Hepatocyte (in vitro differentiated cells): ENCODE measurements around the gene UBE2I. TPM values are rescaled to one million over a fixed set of nuclear protein-coding genes. Genes with fewer than 3 reads are reported as not detected.

Experiments
- DNase-seq: peaks from one replicate; pipeline ENCODE4 v3.0.0-alpha.2; 2016; ENCODE audit warnings: low spot score
- H2AFZ ChIP-seq: fragments of 200-600 bp; sonication (generic); 2 replicates; pipeline ENCODE4 v1.6.0; 2016; ENCODE audit warnings: antibody characterized with exemption, mild to moderate bottlenecking
- H3K27ac ChIP-seq: fragments of 200-600 bp; sonication (generic); 2 replicates; pipeline ENCODE4 v1.5.1; 2016; ENCODE audit warnings: mild to moderate bottlenecking
- H3K27me3 ChIP-seq: fragments of 200-600 bp; sonication (generic); 2 replicates; pipeline ENCODE4 v1.6.1; 2016
- H3K36me3 ChIP-seq: fragments of 200-600 bp; sonication (generic); replicated peaks from 2 replicates; pipeline ENCODE4 v1.5.1; 2016; ENCODE audit warnings: low read depth; ENCODE audit not compliant: insufficient read depth
- H3K4me1 ChIP-seq: fragments of 200-600 bp; sonication (generic); 2 replicates; pipeline ENCODE4 v1.5.1; 2016; ENCODE audit warnings: mild to moderate bottlenecking, moderate library complexity; ENCODE audit not compliant: insufficient read depth
- H3K4me2 ChIP-seq: fragments of 200-600 bp; sonication (generic); 2 replicates; pipeline ENCODE4 v1.6.0; 2016
- H3K4me3 ChIP-seq: fragments of 200-600 bp; sonication (generic); 2 replicates; pipeline ENCODE4 v1.5.1; 2016; ENCODE audit warnings: mild to moderate bottlenecking
- H3K79me2 ChIP-seq: fragments of 200-600 bp; sonication (generic); 2 replicates; pipeline ENCODE4 v1.6.0; 2017; ENCODE audit warnings: mild to moderate bottlenecking
- H3K9me2 ChIP-seq: fragments of 200-600 bp; sonication (generic); replicated peaks from 2 replicates; pipeline ENCODE4 v1.6.0; 2017; ENCODE audit warnings: mild to moderate bottlenecking; ENCODE audit not compliant: insufficient read depth
- H3K9me3 ChIP-seq: fragments of 200-600 bp; sonication (generic); 2 replicates; pipeline ENCODE4 v1.5.1; 2016; ENCODE audit warnings: low read depth, mild to moderate bottlenecking
- H4K20me1 ChIP-seq: fragments of 200-600 bp; sonication (generic); 2 replicates; pipeline ENCODE4 v1.6.0; 2016; ENCODE audit warnings: mild to moderate bottlenecking; ENCODE audit not compliant: insufficient read depth, poor library complexity, severe bottlenecking
- CTCF ChIP-seq: fragments of 200-600 bp; sonication (generic); IDR thresholded peaks from 2 replicates; pipeline ENCODE4 v1.5.1; 2016; ENCODE audit warnings: antibody characterized with exemption, mild to moderate bottlenecking; ENCODE audit not compliant: poor library complexity
- EZH2 ChIP-seq: fragments of 200-600 bp; sonication (generic); IDR thresholded peaks from 2 replicates; pipeline ENCODE4 v1.6.1; 2016; ENCODE audit warnings: antibody characterized with exemption, mild to moderate bottlenecking, borderline replicate concordance
- EZH2phosphoT487 ChIP-seq: fragments of 200-600 bp; sonication (generic); IDR thresholded peaks from one replicate; pipeline ENCODE4 v1.6.1; 2018; ENCODE audit warnings: antibody characterized with exemption, mild to moderate bottlenecking, low read depth, moderate library complexity; ENCODE audit not compliant: unreplicated experiment, severe bottlenecking
- whole genome bisulfite sequencing: methylation state at CpG from one replicate; pipeline ENCODE4 v1.1.6; 2016; ENCODE audit warnings: low lambda C conversion rate; ENCODE audit errors: missing lambda C conversion rate; 5-methylcytosine and 5-hydroxymethylcytosine counted together
- polyA plus RNA-seq: library from polyadenylated mRNA; unstranded; fragments of >200 nt; fragmentation: Nextera tagmentation; extraction: Ambion mirVana; gene quantifications from 2 replicates; pipeline ENCODE4 v1.2.1, GENCODE V29; 2016
- total RNA-seq: library from RNA; depleted of rRNA; stranded (reverse); fragments of >200 nt; gene quantifications from 2 replicates; pipeline ENCODE4 v1.2.3, GENCODE V29; 2014

The UBE2I gene
- total and polyA plus RNA-seq, 2 experiments from 2014 or later: 76.0 to 150 TPM

- Histone ChIP-seq H3K4me2 (no peak overlapping the region), H3K4me1 (no peaks in the 10 kb centered on the region), H3K4me3 (no peak overlapping the region), H3K27ac (no peak overlapping the region), H2AFZ (no peak overlapping the region), H3K36me3 (no peaks in the 10 kb centered on the region), H3K9me3 (no peaks in the 10 kb centered on the region), H3K79me2 (no peaks in the 10 kb centered on the region), H3K9me2 (no peaks in the 10 kb centered on the region), H3K27me3 (no peaks in the 10 kb centered on the region), H4K20me1 (peaks cover 10% of the 10 kb centered on the region)
- DNase-seq: no peak
- TF ChIP-seq EZH2phosphoT487 (no peak), EZH2 (no peak), CTCF (no peak)
- WGBS: 80% methylated on average over 20 of the region's 20 CpGs
Observed at GRCh38 chr16:1325673-1326371, 16.4 kb downstream of the UBE2I start.

- H3K79me2 ChIP-seq: no peaks in the 10 kb centered on the region
- no peak overlapping the region for H2AFZ ChIP-seq
- peaks cover 10% of the 10 kb centered on the region for H4K20me1 ChIP-seq
- H3K9me2 ChIP-seq: no peaks in the 10 kb centered on the region
- H3K27ac ChIP-seq: no peak overlapping the region
- H3K27me3 ChIP-seq: peaks cover 2% of the 10 kb centered on the region
- no peaks in the 10 kb centered on the region for H3K9me3 ChIP-seq
- TF ChIP-seq EZH2phosphoT487: no peak
- TF ChIP-seq EZH2: no peak
- no peak for TF ChIP-seq CTCF
- DNase-seq: no peak
- H3K4me1 ChIP-seq: peaks cover 2% of the 10 kb centered on the region
- H3K4me3 ChIP-seq: no peak overlapping the region
- H3K4me2 ChIP-seq: no peak overlapping the region
- 84% methylated on average over 17 of the region's 17 CpGs for WGBS
- H3K36me3 ChIP-seq: no peaks in the 10 kb centered on the region
Observed at GRCh38 chr16:1326391-1326790, 17.0 kb downstream of the UBE2I start.

GRCh38 chr16:1326946-1327618 is 17.6 kb downstream of the UBE2I start:
- Histone ChIP-seq H4K20me1 (peaks cover 10% of the 10 kb centered on the region), H3K9me2 (no peaks in the 10 kb centered on the region), H3K79me2 (no peaks in the 10 kb centered on the region), H3K27me3 (peaks cover 9% of the 10 kb centered on the region), H3K4me1 (peaks cover 9% of the 10 kb centered on the region), H3K27ac (no peak overlapping the region), H3K4me3 (no peak overlapping the region), H3K9me3 (no peaks in the 10 kb centered on the region), H3K36me3 (no peaks in the 10 kb centered on the region), H3K4me2 (no peak overlapping the region), H2AFZ (no peak overlapping the region)
- DNase-seq: no peak
- 85% methylated on average over 17 of the region's 17 CpGs for WGBS
- no peak for TF ChIP-seq EZH2
- no peak for TF ChIP-seq CTCF
- TF ChIP-seq EZH2phosphoT487: no peak
